Chondrocyte (in vitro differentiated cells): ENCODE data around the gene CHCHD3. TPM values are rescaled to one million over a fixed set of nuclear protein-coding genes. Genes with fewer than 3 reads are reported as not detected.

Experiments
- DNase-seq: peaks from one replicate; pipeline ENCODE4 v3.0.0; 2021; ENCODE audit warnings: mixed read lengths, low spot score
- H3K27ac Mint-ChIP-seq: one replicate; pipeline ENCODE4 v1.8.0; 2021; ENCODE audit warnings: mild to moderate bottlenecking, moderate library complexity, mixed read lengths; ENCODE audit not compliant: unreplicated experiment
- H3K27me3 Mint-ChIP-seq: 2 replicates; pipeline ENCODE4 v1.8.0; 2021; ENCODE audit warnings: low read depth, mixed read lengths
- H3K36me3 Mint-ChIP-seq: 2 replicates; pipeline ENCODE4 v1.8.0; 2021; ENCODE audit warnings: low read depth, mixed read lengths
- H3K4me1 Mint-ChIP-seq: 2 replicates; pipeline ENCODE4 v1.8.0; 2021; ENCODE audit warnings: low read depth, mild to moderate bottlenecking, mixed read lengths
- H3K4me3 Mint-ChIP-seq: one replicate; pipeline ENCODE4 v1.8.0; 2021; ENCODE audit warnings: mild to moderate bottlenecking, moderate library complexity, mixed read lengths; ENCODE audit not compliant: unreplicated experiment
- H3K9me3 Mint-ChIP-seq: 2 replicates; pipeline ENCODE4 v1.8.0; 2021; ENCODE audit warnings: low read depth, mixed read lengths
- total RNA-seq: library from RNA; stranded (reverse); gene quantifications from 3 replicates; pipeline ENCODE4 v1.2.1, GENCODE V29; 2021
- TF ChIP-seq, protein P1 (sequence below): fragments of 200-600 bp; sonication (generic); IDR thresholded peaks from 2 replicates; pipeline ENCODE4 v1.5.0; 2021; ENCODE audit warnings: antibody characterized with exemption, mild to moderate bottlenecking, moderate library complexity

The CHCHD3 gene
- total RNA-seq, 1 donor from 2014 or later: 42.6 TPM

DNA sequence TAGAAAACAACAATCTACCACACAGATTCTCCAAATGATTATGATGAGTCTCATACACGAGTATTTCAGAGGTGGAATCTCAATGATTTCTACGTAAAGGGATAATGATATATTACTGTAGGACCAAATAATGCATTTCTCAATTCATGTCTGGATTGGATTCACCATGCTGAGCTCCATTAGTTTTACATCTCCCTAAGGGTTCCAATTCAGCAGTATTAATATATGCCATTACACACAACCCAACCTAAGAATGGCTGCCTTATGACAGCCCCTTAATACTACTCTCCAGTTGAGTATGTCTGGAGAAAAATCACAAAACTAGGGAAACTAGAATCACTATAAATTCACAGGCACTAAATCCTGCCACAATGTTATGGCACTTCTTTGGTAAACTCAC lies 271.3 kb downstream of the CHCHD3 start:
- Mint-ChIP-seq H3K36me3 (peaks cover 4% of the 10 kb centered on the region), H3K27me3 (no peaks in the 10 kb centered on the region), H3K9me3 (no peaks in the 10 kb centered on the region), H3K4me1 (peaks cover 2% of the 10 kb centered on the region), H3K4me3 (no peak overlapping the region), H3K27ac (no peak overlapping the region)
- TF ChIP-seq, protein P1, sequence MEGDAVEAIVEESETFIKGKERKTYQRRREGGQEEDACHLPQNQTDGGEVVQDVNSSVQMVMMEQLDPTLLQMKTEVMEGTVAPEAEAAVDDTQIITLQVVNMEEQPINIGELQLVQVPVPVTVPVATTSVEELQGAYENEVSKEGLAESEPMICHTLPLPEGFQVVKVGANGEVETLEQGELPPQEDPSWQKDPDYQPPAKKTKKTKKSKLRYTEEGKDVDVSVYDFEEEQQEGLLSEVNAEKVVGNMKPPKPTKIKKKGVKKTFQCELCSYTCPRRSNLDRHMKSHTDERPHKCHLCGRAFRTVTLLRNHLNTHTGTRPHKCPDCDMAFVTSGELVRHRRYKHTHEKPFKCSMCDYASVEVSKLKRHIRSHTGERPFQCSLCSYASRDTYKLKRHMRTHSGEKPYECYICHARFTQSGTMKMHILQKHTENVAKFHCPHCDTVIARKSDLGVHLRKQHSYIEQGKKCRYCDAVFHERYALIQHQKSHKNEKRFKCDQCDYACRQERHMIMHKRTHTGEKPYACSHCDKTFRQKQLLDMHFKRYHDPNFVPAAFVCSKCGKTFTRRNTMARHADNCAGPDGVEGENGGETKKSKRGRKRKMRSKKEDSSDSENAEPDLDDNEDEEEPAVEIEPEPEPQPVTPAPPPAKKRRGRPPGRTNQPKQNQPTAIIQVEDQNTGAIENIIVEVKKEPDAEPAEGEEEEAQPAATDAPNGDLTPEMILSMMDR: no peak
- no peak for DNase-seq

DNA sequence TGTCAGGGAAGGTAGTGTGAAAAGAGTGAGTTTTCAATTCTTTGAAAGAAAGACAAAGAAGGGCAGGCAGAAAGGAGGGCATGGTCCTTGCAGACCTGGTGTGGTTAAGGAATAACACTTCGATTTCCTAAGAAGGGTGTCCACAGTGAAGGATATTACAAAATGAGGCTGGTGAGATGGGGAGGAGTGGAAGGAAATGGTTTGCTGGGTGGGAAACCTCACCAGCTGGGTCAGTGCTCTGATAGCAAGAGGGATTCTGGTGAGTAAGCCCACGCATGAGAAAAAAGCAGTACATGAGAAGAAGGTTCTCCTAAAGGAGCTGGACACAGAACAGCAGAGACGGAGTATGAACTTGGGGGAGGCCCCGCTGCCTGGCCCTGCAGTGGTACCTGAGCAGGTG lies 275.1 kb downstream of the CHCHD3 start:
- Mint-ChIP-seq H3K4me1 (no peaks in the 10 kb centered on the region), H3K27me3 (no peaks in the 10 kb centered on the region), H3K36me3 (no peaks in the 10 kb centered on the region), H3K9me3 (no peaks in the 10 kb centered on the region), H3K27ac (no peak overlapping the region), H3K4me3 (no peak overlapping the region)
- no peak for DNase-seq
- TF ChIP-seq, protein P1: no peak

DNA sequence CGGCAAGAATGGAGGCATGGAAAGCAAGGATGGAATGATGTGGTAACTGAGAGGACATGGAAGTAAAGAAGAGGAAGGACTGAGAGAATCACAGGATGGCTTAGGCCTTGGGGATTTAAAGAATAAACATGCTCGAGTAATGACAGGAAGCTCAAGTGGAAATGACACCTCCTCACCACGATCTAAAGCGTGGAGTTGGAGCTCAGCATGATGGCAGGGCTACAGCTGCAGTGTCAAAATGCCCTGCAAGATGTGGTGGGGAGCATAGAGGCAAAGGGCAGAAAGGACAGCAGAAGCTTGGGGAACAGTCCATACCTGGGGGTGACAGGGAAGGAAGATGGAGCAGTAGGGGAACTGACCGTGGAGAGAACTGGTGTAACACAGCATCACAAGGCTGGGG lies 276.1 kb downstream of the CHCHD3 start:
- Mint-ChIP-seq H3K4me1 (no peaks in the 10 kb centered on the region), H3K9me3 (no peaks in the 10 kb centered on the region)

DNA sequence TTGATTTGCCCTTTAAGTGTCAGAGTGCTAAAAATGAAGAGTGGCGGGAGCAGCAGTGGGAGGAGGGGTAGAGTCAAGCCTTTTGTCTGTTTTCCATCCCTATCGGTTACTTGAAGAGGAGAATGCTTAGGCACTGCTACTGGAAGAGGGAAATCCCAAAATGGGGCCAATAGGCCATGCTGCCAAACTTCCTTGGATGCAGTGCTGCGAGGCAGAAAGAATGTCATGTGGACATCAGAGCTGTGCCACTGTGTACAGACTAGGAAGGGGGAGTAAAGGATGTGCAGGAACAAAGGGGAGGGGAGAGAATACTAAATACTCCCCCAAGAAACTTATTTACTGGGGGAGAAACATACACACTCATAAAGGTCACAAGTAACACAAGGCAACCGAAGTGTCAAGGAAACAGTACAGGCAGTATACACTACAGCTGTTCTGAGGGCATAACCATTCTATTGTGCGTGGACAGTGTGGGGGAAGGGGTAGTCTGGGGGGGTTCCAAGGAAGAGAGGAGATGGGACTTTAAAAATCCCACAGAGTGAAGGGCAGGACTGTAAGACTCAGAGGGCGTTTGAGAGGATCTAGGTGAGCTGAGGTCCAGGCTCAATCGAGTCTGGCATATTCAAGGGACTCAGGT lies 276.9 kb downstream of the CHCHD3 start:
- H3K36me3 Mint-ChIP-seq: no peaks in the 10 kb centered on the region
- TF ChIP-seq, protein P1: no peak

More for the DNA sequence above, 276.1 kb downstream of the CHCHD3 start:
- DNase-seq: no peak
- no peaks in the 10 kb centered on the region for H3K36me3 Mint-ChIP-seq
- no peaks in the 10 kb centered on the region for H3K27me3 Mint-ChIP-seq
- TF ChIP-seq, protein P1: no peak
- H3K4me3 Mint-ChIP-seq: no peak overlapping the region
- H3K27ac Mint-ChIP-seq: no peak overlapping the region

DNA sequence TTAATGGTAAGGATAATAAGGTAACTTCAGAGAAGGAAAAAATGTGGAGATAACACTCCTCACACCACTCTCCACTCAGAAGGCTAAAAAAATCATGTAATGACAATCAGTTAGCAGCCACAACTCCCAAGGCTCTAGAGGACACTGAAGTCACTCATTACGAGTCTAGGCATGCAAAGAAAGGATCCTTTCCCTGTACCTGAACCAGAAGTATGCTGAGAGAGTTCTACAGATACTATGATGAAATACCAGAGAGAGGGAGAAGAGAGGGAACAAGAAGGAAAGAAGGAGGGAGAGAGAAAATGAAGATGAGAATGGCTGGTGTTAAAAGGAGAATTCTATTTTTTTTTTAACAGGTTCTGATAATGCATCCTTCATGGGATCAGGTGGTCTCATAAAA lies 281.4 kb downstream of the CHCHD3 start:
- Mint-ChIP-seq H3K4me3 (no peak overlapping the region), H3K4me1 (peaks cover 14% of the 10 kb centered on the region), H3K27me3 (no peaks in the 10 kb centered on the region), H3K36me3 (no peaks in the 10 kb centered on the region), H3K9me3 (no peaks in the 10 kb centered on the region), H3K27ac (no peak overlapping the region)
- TF ChIP-seq, protein P1: no peak
- no peak for DNase-seq

More for the DNA sequence above, 276.9 kb downstream of the CHCHD3 start:
- no peaks in the 10 kb centered on the region for H3K9me3 Mint-ChIP-seq
- DNase-seq: no peak
- H3K4me3 Mint-ChIP-seq: no peak overlapping the region
- H3K27ac Mint-ChIP-seq: no peak overlapping the region
- H3K4me1 Mint-ChIP-seq: peaks cover 5% of the 10 kb centered on the region
- no peaks in the 10 kb centered on the region for H3K27me3 Mint-ChIP-seq
